ENCODE measurements around the gene TMEM212.

The TMEM212 gene

DNA sequence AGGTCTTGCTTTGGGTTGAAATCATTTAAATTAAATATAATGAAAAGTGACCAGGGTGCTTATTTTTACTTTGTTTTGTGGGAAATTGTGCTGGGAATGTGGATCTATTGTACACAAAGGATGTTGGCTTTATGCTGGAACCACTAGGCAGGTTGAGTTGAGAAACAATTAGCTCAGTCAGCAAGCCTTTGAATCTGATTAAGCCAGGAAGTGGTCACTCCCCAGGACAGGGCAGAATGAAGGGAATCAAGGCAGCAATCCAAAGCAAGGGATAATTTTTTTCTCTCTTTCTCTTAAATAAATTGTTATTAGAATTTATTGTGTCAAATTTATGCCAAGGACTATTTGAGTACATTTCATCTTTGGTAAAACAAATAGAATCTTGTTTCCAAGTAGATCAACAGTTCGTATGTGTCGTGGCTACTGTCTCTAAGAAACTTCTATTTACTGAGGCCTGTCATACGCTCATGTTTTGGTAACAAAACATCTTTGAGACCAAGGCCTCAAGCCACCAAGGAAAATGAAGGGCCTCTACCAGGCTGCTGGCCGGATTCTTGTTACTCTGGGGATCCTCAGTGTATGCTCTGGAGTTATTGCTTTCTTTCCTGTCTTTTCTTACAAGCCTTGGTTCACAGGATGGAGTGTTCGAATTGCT, at the start of gene TMEM212:
TSS of gene TMEM212 (plus strand) at position 486 of the 655 bp plus-strand sequence. CDS start at position 521, 35 bp downstream.
- no peak for DNase-seq (ENCODE audit: low read depth, low spot score)

DNA sequence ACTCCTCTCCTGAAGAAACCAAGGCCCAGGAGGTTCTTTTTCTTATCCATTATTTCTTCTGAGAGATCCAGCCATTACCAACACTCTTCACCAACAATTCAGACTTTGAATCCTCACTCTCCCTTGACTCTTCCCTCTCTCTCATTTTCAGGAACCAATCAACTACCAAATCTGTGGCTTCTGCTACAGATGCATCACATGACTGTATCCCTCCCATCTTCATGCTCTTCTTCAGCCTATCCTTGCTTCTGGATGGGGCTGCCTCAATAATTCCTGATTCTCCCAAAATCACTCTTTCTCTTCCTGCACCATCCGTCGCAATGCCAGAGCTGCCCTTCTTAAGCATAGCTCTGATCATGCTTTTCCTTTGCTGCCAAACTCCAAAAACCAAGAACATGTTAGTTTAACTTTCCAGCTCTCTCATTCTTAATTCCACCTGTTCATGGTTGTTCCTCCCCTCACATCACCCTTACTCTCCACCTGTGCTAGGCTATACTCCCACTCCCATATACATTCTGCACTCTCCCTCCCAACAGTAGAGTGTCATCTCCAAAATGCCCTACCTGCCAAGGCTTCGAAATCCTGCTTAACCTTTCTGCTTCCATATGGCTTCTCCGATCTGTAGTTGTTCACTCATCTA, 46.4 kb upstream of the TMEM212 start:
- no peak for DNase-seq (ENCODE audit: low read depth, low spot score)

DNA sequence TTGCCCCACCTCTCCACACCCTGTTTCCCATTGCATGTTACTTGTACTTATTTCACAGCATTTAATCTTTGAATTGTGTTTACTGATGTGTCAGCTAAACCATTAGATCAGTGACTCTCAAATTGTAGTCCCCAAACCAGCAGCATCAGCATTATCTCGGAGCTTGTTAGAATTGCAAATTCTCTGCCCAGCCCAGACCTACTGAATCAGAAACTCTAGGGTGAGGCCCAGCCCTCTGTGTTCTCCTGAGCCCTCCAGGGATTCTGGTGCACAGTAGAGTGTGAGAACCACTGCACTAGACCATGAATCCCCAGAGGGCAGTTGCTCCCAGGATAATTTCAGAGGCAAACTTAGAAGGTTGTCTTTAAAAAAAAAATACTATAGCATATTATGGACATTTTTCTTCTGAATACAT, 45.9 kb upstream of the TMEM212 start:
- peak; percentile 50 for DNase-seq (ENCODE audit: low read depth, low spot score)

DNA sequence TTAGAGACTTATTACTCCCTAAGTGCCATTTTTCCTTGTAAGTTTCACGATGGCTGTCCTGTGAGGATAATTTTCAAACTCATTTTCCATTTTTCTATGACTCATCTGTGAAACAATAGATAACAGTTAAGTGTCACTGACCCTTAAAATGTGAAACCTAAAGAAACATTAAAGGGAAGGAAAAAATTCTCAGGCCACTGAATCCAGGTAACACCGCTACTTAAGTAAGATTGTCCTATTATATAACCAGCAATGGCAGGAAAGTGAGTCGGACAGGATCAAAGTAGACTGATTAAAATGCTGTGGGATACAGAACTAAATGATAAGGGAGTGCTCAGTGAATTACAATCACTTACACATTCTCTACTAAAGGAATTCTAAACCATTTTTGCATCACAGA, 45.3 kb upstream of the TMEM212 start:
- no peak for DNase-seq (ENCODE audit: low read depth, low spot score)

DNA sequence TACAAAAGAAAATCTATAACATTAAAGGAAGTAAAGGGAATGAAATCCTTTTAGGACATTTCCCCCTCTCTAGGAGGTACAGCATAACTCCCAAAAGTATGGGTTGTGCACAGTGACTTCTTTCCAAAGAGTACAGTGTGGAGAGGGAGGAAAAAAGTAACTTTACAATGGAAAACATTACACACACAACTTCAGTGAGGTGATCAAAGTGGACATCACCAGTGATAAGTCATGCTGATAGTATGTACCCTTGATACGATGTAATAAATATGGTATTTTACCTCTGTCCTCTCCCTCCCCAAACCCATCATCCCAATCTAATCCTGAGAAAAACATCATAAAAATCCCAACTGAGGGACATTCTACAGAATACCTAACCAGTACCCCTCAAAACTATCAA, 43.6 kb upstream of the TMEM212 start:
- no peak for DNase-seq (ENCODE audit: low read depth, low spot score)

DNA sequence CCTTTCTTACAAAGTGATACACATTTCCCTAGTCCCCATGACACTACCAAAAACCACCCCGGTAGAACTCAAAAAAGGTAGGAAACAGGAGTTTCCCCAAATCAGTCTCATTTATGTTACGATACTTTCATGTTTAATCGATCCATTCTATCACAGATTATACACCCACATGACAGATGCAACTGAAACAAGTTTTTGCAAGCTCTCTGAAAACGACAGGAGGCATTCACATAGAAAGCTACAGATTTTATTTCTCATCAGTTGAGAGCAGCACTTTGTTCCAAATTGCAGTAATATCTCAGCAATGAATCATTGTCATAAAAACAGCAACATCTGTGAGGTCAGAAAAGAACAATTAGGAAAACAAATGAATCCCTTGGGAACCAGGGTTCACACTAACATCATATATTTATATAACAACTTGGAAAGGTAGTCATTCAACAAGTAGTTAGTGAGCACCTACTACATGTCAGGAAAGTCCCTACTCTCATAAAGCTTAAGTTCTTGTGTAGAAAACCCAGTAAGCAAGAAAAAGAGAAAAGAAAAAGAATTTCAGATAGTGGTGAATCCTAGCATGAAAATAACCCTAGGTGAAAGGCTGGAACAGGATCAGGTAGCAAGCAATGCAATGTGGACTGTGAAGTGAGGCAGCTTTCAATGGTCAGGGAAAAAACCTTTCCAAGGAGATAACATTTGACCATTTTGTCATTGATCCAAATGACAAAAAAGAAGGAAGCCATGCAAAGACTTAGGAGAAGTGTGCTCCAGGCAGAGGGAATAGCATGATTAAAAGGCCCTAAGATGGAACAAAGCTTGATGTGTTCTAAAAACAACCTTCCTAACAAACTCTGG, 41.2 kb upstream of the TMEM212 start:
- DNase-seq (ENCODE audit: low read depth, low spot score), result no peak

DNA sequence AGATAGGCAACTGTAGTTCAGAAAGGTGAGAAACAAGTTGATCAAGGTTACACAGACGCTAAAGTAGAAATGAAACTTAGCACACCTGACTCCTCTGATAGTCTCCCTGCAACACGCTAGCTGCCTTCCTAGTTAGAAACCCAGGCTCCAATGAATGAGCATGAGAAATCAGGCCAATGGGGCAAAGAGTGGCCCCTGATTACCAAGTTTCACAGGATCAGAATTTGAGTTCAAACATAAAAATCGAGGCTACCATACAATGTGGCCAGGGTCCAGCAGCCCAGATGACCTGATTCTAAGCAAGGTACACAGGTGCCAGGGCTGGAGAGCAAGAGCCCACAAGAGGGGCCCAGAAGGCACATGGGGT, 40.6 kb upstream of the TMEM212 start:
- no peak for DNase-seq (ENCODE audit: low read depth, low spot score)

DNA sequence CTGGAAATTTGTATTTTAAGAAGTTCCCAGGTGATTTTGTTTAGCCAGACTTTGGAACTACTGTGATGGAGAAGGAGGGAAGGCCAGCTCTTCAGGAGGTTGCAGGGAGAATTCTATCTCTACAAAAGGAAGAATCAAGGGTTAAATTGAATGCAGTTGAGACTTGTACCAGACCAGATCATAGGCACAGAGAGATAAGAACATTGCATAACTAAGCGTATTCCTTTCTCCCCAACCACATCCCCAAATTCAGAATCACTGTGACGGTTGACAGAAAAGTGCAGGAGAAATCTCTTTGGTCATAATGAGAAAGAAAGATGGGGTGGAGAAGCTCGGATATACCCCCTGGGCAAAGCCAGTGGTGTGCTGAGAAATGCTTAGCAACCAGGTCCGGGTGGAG, 40.1 kb upstream of the TMEM212 start:
- no peak for DNase-seq (ENCODE audit: low read depth, low spot score)

DNA sequence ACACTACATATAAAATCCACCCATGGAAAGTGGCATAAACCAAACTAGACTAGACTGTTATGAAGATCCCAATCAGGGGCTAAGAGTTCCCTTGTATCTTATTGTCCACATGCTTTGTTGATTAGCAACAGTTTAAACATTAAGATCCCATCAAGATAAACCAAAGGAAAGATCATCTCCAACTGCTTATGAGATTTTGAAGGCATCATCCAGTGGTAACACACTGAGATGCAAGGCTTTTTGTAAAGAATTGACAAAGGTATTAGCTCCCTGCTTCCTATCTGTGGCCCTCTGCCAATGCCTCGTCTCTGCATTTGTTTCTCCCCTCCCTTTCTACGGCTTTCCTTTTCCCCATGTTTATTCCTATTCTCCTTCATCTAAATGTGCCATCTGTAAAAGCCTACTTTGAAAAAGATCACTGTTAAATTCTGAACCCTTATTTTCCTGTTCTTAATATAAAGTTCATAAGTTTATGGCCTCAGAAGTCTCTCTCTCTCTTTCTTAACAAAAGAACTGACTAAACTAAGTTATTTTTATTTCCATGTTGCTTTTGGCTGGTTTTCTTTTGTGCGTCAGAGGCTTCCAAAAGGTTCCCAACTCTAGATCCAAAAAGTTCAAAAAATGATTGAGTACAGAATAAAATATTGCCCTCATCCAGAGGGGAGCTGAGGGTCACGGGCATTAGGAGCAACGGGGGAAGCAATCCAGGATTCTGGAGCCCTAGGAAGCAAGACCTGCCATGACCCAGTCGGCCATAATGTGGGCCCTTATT, 38.3 kb upstream of the TMEM212 start:
- no peak for DNase-seq (ENCODE audit: low read depth, low spot score)

DNA sequence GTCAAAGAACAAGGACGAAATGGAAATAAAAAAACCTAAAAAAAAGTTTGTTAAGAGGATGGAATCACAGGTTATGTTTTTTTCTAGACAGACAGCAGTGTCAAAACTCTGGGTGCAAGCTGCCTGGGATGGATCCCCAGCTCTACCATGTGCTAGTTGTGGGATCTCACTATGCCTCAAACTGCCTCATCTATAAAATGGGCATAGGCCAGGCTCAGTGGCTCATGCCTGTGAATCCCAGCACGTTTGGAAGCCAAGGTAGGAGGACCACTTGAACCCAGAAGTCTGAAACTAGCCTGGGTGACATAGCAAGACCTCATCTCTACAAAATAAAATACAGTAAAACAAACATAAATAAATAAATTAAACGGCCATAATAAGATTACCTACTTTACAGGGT, 37.5 kb upstream of the TMEM212 start:
- DNase-seq (ENCODE audit: low read depth, low spot score), result no peak

DNA sequence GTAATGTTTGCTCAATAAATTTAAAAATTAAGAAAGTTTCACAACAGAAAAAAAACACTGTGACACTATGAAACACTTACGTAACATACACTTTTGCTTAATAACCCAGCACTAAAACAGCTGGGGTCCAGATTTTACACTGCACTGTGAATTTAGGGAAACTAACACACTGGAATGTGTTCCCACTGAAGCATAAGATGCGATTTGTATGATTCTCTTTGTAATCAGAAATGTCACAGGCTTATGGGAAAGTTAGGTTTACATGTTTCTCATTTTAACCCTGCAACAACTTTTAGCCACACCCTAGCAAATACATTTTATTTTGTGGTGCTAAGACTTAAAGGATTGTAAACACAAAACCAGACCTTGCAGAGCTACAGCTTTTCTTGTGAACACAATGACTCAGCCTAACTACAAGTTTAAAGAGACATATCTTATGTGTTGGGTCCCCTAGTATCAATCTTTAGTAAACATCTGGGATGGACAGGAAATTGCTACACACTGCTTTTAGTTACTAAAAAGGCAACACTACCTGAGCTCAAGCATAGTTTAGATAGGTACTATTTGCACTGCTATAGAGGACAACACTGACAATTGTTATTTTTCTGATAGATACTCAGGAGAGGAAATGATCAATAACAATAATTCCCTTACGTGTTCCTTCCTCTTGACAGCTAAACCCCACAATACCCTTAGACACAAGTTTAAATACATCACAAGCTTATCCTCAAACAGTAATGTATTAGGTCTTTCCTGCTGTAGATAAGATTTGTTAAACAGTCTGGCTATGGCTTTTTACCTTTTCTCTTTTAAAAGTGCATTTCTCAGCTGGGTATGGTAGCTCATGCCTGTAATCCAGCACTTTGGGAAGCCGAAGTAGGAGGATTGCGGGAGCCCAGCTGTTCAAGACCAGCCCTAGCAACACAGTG, 36.7 kb upstream of the TMEM212 start:
- no peak for DNase-seq (ENCODE audit: low read depth, low spot score)

DNA sequence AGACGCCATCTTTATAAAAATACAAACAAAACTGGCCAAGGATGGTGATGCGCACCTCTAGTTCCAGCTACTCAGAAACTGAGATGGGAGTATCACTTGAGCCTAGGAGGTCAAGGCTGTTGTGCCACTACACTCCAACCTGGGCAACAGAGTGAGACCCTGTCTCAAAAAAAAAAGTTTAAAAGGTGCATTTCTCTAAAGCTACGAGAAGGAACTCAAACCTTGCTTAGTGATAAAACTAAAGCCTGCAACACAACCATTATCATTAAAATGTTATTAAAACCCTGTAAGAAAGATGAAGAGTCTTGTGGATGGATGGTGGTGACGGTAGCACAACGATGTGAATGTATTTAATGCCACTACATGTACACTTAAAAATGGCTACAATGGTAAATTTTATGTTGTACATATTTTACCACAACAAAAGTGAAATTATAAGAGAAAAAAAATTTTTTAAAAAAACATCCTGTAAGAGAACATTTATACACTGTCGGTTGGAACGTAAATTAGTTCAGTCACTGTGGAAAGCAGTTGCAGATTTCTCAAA, 35.9 kb upstream of the TMEM212 start:
- DNase-seq (ENCODE audit: low read depth, low spot score), result no peak

DNA sequence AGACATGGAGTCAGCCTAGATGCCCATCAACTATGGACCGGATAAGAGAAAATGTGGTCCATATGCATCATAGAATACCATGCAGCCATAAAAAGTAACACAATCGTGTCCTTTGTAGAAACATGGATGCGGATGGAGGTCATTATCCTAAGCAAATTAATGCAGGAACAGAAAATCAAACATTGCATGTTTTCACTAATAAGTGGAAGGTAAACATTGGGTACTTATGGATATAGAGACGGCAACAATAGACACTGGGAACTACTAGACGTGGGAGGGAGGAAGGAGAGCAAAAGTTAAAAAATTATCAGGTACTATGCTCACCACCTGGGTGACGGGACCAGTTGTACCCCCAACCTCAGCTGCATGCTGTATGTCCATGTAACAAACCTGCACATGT, 35.3 kb upstream of the TMEM212 start:
- no peak for DNase-seq (ENCODE audit: low read depth, low spot score)

DNA sequence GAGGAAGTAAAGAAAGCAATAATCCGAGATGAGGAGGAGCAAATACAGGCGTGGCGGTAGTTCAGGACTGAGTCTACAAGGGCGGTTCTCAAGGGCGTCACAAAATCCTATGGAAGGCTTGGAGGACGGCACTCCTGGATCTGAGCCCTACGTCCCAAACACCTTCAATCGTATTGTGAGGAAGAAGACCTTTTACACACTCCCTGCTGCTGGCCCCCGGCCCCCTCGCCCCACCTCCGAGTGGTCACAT, 33.6 kb upstream of the TMEM212 start:
- DNase-seq (ENCODE audit: low read depth, low spot score), result no peak

DNA sequence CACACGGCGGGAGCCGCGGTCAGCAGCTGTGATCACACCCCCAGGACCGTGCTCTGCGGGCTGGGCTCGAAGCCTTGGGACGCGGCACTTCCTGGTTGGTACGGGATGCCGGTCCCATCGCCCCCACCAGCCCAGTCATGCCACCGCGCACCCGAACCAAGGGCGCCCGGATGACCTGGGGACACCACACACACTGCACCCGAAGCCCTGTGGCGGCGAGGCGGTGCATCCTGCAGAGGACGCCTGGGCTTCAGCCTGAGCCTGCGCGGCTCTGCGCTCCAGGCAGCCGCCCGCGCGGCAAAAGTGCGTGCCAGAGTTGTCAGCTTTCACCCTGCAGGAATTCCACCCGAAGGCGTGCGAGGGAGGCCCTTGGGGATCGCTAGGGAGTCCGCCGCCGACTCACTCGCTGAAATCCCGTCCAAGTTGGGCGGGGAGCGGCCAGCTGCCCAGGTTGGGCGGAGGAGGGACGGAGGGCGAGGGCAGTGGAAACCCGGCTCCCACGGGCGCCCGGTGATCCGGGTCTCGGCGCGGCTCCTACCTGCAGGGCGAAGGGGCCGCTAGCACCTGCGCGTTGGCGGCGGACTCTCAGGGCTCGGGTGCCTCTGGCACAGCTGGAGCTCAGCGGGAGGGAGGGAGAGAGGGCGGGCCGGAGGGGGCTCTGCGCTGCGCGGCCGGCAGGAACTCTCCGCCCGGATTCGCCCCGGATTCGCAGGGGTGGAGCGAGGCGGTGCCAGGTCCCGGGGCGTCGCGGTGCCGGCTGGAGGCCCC, 33.1 kb upstream of the TMEM212 start, which contains the start of gene PLD1:
TSS of gene PLD1 (minus strand) at position 623 of the 768 bp plus-strand sequence. CDS start 72,432 bp downstream, outside the sequence.
- peak; percentile 77 for DNase-seq (ENCODE audit: low read depth, low spot score)

DNA sequence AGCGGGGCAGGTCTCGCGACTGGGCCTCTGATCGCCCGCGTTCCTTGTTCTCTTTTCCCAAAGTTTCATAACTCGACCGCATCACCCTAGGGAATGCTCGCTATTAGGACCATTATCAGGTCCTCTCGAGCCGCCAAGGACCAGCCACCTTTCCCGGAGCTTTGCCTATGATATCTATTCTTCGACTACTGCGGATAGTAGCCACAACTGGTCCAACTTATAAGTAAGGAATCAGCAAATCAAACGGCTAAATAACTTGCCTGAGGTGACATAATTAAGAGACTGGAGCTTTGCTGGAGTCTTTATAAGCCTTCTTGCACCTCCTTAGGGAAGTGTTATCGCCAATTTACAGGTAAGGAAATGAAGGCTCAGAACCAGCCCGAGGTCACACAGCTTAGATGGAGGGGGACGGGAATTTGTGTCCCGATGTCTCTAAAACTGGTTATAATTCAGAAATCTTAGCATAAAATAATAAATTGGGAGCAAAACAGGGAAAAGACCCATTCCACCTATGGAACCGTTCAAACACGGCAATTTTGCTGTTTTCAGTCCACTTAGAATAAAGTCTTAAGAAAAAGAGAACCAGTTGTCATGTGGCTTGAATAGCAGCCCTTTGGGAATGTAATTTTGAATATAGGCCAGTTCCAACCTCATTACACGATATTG, 32.4 kb upstream of the TMEM212 start:
- no peak for DNase-seq (ENCODE audit: low read depth, low spot score)

DNA sequence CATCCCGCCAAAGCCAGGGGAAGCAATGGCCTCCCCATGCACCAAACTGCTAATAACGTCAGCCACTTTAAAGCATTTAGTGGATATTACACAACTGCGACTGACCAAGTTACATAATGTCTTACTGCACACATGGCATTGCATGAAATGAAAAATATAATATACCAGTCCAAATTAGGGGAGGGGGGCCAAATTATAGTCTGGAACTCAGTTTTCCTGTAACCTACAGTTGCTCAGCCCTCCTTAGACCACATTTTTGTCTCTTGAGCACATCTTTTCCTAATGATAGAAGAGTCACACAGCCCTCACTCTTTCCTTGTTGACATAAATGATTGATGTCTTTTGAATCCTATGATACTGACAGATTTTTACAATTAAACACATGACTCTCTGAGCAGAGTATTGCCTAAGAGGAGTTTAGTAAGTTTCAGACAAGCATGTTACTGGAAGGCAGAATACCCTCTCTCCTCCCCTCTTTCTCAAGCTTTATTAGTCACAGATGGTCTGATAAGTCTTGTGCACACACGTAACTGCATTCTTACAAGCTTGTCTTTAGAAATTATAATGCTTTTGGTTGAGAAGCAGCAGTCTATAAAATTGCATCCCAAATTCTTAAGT, 31.7 kb upstream of the TMEM212 start:
- DNase-seq (ENCODE audit: low read depth, low spot score), result no peak

DNA sequence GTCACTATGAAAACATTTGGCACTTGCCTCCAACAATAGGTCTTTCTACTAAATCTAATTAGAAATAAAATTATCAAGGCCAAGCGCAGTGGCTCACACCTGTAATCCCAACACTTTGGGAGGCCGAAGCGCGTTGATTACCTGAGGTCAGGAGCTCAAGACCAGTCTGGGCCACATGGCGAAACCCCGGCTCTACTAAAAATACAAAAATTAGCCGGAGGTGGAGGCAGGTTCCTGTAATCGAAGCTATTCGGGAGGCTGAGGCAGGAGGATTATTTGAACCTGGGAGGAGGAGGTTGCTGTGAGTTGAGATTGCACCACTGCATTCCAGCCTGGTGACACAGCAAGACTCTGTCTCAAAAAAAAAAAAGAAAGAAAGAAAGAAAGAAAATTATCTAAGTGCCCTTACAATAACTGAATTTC, 31.2 kb upstream of the TMEM212 start:
- DNase-seq (ENCODE audit: low read depth, low spot score), result no peak

DNA sequence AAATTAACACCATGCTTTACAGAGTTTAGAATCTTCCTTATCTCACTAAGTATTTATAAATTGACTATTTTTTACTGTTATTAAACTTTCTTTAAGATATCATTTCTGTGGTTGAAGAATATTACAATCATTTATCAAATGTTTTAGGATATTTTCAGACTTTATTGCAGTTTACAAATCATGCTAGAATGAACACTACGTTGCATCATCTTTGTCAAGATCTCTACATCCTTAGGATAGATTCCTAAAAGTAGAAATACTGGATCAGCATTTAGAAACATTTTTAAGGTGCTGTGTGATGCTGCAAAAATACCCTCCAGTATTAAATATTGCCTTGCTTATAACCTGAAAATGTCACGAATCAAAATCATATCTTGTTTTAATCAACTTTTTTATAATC, 30.3 kb upstream of the TMEM212 start:
- DNase-seq (ENCODE audit: low read depth, low spot score), result no peak
